ENCODE measurements around the gene SLC23A2.
"Not testable (repeated sequence)": the region's sequence is repeated elsewhere in the genome, so short reads cannot be mapped to it uniquely, and the experiment has no call there.

The SLC23A2 gene

DNA sequence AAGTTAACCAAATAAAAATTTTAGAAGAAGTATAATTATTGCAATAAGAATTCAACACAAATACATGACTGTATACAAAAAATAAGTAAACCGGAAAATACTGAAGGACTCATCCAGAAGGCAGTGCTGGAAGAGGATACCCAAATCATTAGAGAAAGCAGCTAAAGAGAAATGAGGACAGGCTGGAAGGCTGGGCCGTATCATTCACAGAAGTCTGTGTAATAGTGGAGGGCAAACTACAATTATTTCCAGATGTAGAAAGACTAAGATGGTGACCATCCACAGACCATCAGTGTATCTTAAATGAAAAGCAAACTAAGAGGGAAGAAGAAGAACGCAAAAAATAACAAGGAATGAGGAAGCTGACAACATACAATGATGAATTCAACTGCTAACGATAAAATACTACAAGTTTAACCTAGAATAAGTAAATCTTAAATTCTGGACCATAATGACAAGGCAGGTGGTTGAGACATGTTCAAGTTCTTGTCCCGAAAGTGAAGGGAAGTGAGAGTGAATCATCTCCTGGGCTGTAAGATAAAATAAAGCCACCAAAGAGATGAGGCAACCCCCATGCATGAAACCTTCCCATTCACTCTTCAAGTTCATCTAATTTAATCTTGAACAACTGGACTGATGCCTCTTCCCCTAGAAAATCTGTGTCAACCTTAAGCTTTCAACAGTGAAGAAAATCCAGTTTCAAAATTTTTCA lies 71.5 kb downstream of the SLC23A2 start:
- no peak for DNase-seq

GRCh38 chr20:4926531-4927156 lies 74.7 kb downstream of the SLC23A2 start:
- DNase-seq = no peak

GRCh38 chr20:4925842-4926530 lies 75.3 kb downstream of the SLC23A2 start:
- DNase-seq = no peak

DNA sequence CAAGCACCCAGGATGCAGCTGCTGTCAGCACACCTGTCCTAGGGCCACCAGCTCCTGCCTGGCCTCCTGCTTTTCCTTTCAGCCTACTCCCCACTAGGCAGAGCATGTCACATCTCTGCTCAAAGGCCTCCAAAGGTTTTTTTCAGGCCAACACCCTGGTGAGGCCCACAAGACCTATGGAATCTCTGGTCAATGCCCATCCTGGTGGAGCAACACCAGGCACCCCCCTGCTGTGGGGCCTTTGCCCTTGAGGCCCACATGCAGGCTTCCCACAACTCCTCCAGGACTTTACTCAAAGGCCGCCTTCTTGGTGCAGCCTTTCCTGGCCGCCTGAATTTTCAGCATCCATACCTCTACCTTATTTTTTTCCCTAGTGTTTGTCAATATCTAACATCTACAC lies 76.9 kb downstream of the SLC23A2 start:
- no peak for DNase-seq

- DNase-seq = no peak
These were observed 77.3 kb downstream of the SLC23A2 start for GRCh38 chr20:4924032-4924431.

DNA sequence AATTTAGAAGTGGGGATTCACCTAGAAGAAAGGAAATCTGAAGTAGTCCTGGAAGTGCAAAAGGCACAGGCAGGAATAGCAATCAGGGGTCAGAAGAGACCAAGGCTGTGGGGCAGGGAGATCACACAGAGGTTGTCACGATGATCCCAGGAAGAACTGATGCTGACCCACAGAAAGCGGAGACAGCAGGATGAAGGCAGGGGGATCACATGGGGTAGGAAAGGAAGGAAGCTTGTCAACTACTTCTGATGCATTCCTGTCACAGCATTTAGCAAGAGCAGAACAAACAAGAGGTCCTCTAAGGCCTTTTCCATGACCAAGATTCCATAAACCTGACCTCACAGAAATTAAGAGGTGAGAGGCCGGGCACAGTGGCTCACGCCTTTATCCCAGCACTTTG lies 79.1 kb downstream of the SLC23A2 start:
- no peak for DNase-seq

DNA sequence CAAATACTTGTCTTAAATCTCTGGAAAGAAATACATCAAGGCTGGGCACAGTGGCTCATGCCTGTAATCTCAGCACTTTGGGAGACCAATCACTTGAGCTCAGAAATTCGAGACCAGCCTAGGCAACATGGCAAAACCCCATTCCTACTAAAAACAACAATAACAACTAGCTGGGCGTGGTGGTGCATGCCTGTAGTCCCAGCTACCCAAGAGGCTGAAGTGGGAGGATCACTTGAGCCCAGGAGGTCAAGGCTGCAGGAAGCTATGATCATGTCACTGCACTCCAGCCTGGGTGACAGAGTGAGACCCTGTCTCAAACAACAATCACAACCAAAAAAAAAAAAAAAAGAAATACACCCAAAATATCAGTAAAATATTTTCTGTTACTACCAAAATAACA lies 80.0 kb downstream of the SLC23A2 start:
- not testable (repeated sequence) for DNase-seq

DNA sequence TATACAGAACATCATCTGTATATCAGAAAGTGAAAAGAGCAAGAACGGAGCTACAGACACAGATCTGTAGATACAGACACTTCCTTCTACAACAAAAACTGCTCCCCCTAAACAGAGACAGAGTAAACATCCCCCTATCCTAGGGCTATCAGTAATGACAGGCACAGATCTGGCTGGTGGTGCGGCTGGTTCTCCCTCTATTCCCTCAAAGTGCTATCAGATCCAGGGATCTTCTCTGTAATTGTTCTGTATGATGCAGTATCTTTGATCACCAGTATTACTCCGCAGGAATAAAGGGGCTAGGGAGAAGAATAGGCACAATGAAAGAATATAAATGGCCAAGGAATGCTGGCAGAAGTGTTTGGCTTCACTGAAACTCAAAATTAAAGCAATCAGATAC lies 80.7 kb downstream of the SLC23A2 start:
- DNase-seq = no peak

DNA sequence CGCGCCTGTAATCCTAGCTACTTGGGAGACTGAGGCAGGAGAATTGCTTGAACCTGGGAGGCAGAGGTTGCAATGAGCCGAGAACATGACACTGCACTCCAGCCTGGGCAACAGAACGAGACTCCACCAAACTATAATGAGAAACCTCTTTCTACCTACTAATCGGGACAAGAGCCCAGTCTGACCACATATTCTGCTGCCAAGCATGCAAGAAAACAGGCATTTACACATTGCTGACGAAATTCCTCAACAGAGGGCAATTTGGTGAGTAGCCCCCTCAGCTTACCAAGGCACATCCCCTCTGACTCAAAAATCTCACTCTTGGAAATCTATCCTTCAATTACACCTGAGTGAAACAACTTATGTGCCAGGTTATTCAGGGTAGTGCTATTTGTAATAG lies 81.2 kb downstream of the SLC23A2 start:
- DNase-seq = no peak

- DNase-seq = no peak
These were observed 82.1 kb downstream of the SLC23A2 start for GRCh38 chr20:4919047-4919704.

GRCh38 chr20:4918473-4918872 lies 82.8 kb downstream of the SLC23A2 start:
- no peak for DNase-seq

DNA sequence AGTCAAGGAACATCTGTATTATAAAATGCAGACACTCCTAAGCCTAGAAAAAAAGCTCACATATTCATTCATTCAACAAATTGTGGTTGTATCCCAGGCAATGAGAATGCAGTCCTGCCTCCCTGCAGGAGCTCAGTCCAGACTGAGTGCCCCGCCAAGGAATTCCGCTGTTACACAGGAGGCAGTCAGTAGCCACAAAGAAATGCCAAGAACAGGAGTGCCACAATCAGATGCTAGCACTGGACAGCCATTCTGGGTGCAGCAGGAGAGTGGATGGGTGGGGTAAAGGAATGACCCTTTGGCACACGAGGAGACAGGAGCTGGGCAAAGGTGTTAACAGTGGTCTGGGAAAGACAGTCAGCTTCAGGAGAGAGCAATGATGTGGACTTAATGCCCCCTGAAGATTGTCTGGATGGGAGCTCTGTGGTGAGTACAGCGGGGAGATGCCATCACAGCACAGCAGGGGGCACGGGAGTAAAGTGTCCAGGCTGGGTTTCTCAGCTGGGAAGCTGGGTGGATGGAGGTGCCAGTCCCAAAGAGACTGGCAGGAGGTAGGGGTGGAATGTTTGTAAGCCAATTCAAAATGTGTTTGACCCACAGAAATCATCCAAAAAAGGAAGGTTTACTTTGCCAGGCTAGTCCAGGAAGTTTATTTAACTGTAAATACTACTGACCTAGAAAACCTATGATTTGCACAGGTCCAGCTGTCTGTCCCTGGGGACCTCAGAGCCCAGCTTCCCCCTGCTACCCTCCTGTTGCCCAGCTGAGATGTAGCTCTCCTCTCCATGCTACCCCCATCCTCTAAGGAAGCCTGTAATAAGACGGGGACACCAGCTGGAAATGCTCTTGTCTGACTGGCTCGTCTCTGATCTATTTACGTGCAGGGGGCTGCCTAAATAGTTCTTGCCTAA lies 84.1 kb downstream of the SLC23A2 start:
- no peak for DNase-seq

- DNase-seq = no peak
These were observed 88.2 kb downstream of the SLC23A2 start for GRCh38 chr20:4913147-4913546.

- DNase-seq = no peak
These were observed 88.7 kb downstream of the SLC23A2 start for GRCh38 chr20:4912380-4913142.

DNA sequence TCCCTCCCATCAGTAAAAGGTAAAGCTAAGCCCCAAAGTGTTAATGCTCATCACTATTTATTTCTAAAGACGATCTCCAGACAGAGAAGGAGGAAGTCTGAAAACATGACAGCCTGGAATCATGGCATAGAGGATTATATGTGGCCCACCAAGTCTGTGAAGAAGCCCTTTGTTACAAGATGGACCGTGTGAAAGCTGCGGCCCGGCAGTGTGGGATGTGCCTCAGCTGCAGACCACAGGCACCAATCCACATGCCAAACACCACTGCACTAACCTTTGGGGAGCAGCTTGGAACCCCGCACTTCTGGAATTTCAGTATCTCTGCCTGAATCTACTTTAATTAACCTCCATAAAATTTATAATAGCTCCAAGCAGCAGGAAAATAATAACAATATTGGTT lies 90.4 kb downstream of the SLC23A2 start:
- DNase-seq = no peak

DNA sequence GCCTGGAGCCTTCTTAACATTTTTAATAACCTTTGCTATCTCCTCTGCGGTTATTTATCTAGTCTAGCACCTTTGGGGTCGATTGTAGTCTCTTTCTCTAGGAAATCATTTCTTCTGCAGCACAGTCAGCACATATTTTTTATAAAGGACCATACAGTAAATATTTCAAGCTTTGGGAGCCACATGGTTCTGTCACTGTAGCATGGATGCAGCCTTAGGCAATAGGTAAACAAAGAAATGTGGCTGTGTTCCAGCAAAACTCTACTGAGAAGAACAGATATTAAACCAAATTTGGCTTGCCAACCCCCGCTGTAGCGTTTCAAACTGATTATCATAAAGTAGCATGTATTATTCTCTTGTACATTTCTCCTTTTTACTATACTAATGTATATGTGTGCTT lies 95.7 kb downstream of the SLC23A2 start:
- no peak for DNase-seq

- no peak for DNase-seq
These were observed 96.1 kb downstream of the SLC23A2 start for GRCh38 chr20:4905195-4905594.

DNA sequence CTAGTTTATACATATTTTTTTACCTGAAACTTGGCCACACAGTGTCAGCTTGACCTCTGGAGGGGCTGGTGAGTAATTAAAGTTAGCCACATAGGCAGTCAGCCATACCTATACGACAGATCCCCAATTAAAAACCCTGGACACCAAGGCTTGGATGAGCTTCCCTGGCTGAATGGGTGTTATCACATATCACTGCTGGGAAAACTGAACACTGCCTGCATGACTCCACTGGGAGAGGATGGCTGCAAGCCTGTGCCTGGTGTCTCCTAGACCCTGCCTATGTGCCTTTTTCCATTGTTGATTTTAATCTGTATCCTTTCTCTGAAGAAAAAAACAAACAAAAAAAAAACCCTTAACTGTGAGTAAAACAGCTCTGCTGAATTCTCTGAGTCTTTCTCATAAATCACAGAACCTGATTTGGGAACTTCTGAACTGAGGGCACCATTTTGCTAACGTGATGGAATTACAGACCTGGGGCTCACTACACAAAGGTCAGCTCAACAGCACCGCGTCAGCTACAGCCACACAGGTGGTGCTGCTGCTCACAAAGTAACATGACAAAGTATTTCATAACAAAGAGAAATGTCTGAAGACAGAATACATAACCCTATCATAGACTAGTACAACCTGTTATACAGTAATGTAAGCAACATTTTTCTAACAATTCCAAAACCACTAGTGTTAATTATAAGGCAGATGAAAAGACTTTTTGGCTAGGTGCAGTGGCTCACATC lies 97.0 kb downstream of the SLC23A2 start:
- DNase-seq = no peak

DNA sequence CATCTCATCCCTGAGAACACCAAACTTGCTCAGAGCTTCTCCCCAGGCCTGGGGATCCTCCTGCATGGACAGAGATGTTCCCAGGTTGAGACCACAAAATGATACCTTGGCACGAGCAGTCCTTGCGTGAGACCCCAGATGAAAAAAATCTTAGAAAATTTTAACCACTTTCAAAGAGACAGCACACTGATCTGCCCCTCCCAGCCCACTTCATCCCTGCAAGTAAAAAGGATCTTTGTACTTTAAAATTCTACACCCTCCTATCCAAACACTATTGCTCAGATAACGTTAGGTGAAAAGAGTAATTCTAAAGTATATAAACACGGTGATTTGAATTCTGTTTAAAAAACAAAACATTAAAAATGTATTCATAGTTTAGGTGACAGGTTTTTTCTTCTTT lies 98.5 kb downstream of the SLC23A2 start:
- DNase-seq = no peak

DNA sequence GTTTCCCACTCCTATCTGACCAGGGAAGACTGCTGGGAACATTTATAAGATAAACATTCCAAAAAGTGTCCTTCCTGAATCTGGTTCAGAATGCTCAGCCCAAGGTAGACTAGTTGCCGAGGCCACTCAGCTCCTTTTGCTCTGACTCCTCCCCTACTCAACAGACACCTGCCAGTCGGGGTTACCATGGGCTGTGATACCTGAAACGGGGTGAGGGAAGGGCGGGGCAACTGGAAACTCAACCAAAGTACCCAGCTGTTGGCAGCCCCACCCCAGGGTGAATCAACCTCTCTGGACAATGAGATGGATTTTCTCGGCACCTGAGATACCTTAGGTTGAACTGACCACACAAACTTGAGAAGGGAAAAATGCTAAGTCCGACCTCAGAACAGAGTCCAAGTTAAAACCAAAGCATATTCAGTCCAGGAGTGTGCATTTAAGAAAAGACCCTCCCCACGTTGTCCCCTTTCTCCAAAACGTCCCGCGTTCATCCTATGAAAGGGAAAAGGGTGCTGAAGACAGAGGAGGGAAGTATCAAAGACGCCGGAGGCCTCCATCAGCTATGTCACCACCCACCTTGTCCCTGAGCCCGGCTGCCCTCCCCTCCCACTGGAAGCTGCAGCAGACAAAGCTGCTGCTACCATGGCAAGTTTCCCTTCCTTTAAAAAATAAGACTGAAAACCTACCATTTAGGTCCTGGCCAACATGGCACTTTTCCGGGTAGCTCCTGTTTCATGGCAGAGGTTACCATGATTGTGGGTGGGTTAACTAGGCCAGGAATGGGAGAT lies 100.1 kb downstream of the SLC23A2 start:
- DNase-seq = peak in 1 of 2 experiments; percentile 45

Data from NCI-H187 (cell line).